SHP77 treated with DMSO at 0.1 percent for 48 hours (cell line): ENCODE measurements around the gene SIGLEC10.

Experiments used
- DNase-seq: peaks from one replicate; lab custom pipeline; 2025; lab: John Stamatoyannopoulos, UW

Gene SIGLEC10

DNA sequence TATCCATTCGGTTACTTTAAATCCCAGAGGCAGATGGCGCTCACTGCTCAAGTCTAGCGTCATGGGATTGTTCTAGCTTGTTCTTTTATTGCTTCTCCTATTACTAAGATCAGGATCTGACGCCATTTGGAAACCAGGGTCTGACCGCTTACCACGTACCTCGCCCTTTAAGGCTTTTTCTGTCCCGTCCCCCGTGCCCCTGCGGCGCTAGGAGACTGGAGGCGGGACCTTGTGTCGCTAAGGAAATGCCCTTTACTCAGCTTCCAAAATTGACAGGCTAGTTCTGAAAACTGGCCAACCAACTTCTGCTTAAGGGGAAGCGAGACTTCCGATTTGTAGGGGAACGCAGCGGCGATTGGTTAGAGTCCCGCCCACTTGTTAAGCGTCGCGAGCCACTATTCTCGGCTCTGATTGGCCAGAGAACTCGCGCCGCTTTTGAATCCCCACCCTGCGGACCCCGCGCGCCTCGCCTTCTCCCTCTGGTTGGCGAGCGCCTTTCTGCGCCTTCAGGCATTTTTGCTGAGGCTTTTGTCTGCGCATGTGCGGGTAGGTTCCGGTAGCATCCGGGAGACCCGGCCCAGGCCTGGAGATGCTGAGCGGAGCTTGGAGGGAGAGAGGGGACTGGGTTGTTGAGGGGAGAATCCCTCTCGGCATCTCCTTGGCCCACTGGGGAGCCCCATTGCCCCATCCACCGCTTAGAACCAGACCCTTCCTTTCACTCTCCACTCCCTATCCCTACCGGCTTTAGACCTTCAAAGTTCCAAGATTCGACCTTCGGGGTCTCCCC, 23.2 kb downstream of the SIGLEC10 start:
- DNase-seq, result peak; percentile 96

- no peak for DNase-seq
Measured at GRCh38 chr19:51392701-51393100, 24.7 kb downstream of the SIGLEC10 start.

DNA sequence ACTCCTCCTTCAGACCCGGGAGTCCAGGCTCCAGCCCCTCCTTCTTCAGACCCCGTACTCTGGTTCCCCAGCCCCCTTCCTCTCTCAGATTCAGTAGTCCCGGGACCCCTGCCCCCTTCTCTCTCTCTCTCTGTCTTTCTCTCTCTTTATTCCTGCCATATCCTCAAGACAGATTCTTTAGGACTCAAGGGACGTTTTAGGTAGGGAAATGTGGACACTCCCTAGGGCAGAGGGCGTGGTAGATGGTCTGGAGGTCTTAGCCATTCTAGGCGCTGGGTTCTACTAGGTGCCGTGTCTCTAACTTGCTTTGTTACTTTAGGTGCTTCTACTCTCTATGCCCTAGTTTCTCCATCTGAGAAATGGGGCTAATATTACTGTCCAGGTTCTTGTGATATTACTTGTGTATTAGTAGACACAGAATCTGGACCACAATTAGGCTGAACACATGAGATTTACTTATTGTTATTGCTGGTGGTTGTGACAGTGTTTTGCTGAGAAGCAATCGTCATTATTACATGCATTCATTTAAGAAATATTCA, 26.3 kb downstream of the SIGLEC10 start:
- no peak for DNase-seq

GRCh38 chr19:51389143-51389542, 28.3 kb downstream of the SIGLEC10 start:
- no peak for DNase-seq

- no peak for DNase-seq
Measured at GRCh38 chr19:51387924-51388389, 29.5 kb downstream of the SIGLEC10 start, which contains the start of gene LIM2. LIM2 (minus strand) TSS chr19:51387974; CDS start chr19:51387443, 531 bp downstream.

DNA sequence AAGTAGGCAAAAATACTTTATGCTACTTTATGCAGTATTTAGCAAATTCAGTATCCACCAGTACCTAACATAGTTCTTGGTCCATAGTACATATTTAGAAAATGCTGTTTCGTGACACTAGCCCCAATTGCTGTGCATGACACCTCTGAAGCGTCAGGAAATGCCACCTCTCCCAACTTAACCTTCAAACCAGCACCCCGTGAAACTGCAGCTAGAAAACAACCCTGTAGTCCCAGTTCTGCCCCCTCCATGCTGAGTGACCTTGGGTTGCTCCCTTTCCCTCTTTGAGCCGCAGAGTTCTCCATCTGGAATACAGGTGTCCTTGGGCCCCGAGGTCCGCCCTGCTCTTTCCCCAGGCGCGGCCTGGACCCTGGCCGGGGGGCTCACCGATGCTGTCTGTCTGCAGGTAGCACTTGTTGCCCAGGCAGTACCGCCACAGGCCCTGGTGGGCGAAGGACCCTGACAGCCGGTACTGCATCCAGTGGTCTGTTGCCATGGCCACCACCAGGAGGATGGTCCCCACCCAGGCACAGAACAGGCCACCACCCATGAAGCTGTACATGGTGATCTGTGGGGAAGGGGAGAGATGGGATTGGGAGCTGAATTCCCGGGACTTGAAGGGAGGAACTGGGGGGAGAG, 30.4 kb downstream of the SIGLEC10 start:
- DNase-seq, result no peak

DNA sequence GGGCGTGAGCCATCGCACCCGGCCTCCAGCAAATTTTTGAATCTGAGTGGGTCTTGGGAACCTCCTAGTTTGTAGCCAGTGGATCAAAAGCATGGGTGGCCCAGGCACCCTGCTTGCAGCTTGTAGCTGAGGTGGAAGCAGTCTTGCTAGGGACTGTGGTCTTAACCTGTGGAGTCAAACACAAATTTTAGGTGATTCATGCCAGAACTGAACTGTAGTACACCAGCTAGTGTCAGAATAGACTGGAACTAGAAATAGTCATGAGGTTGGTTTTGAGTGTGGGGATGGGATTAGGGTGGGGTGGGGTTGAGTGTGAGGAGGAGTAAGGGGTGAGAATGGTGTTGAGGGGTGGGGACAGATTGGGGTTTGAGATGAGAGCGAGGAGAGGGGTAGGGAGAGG, 35.4 kb downstream of the SIGLEC10 start:
- no peak for DNase-seq

DNA sequence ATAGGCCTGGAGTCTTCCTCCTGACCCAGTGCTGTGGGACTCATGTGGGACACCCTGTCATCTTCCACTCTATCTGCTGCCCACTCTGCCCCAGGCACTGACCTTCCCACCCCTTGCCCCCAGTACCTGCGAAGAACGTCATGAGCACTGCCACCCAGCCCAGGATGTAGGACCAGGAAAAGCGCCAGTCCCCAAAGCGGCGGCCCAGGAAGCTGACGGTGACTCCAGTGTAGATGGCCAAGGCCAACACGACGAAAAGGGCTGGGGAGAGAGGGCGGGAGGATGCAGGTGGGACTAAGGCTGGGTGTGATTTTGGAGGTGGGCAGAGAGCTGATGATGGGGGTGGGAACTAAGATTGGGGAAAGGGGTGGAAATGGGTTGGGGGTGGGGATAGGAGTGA, 37.1 kb downstream of the SIGLEC10 start:
- DNase-seq, result no peak

DNA sequence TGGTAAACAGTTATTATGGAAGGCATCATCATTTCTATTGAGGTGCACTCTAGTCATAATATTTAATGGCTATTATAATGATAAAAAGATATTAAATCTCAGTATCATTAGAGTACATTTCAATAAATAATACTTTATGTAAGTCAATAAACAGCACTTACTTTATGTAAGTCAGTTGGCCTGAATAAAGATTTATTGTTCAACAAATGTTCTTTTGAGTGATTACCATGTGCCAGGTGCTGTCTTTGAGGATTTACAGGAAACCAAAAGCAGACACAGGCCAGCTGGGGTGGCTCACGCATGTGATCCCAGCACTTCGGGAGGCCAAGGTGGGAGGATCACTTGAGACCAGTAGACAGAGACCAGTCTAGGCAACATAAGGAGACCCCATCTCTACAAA, 40.0 kb downstream of the SIGLEC10 start:
- DNase-seq, result no peak

- DNase-seq, result no peak
Measured at GRCh38 chr19:51375504-51376221, 41.8 kb downstream of the SIGLEC10 start.

GRCh38 chr19:51372649-51373504, 44.6 kb downstream of the SIGLEC10 start, which contains the start of gene NKG7:
NKG7 (minus strand) TSS chr19:51372654; CDS start chr19:51372535, 119 bp downstream.
- no peak for DNase-seq

- DNase-seq, result no peak
Measured at GRCh38 chr19:51372021-51372648, 45.3 kb downstream of the SIGLEC10 start.

- DNase-seq, result no peak
Measured at GRCh38 chr19:51371186-51371690, 46.2 kb downstream of the SIGLEC10 start.

- DNase-seq, result no peak
Measured at GRCh38 chr19:51370230-51370629, 47.2 kb downstream of the SIGLEC10 start.

GRCh38 chr19:51368366-51369282, 48.8 kb downstream of the SIGLEC10 start, which contains the start of gene CLDND2:
CLDND2 (minus strand) TSS chr19:51369003; CDS start chr19:51368577, 426 bp downstream.
- DNase-seq, result no peak

- DNase-seq, result peak; percentile 89
Measured at GRCh38 chr19:51367565-51368365, 49.7 kb downstream of the SIGLEC10 start.

DNA sequence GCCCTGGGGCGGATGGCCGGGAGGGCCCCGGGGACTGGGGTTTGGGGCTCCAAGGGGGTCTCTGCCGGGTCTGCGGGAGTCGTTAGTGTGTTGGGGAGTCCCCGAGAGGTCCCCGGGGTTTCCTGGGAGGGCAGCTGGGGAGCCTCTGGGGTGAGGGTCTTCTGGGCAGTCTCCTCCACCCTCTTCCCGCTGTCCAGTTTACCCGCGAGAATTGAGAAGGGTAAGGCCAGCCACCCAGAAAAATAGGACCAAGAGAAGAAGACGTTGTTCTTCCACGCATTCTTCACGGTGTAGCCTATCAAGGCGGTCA, 50.2 kb downstream of the SIGLEC10 start:
- DNase-seq, result no peak

DNA sequence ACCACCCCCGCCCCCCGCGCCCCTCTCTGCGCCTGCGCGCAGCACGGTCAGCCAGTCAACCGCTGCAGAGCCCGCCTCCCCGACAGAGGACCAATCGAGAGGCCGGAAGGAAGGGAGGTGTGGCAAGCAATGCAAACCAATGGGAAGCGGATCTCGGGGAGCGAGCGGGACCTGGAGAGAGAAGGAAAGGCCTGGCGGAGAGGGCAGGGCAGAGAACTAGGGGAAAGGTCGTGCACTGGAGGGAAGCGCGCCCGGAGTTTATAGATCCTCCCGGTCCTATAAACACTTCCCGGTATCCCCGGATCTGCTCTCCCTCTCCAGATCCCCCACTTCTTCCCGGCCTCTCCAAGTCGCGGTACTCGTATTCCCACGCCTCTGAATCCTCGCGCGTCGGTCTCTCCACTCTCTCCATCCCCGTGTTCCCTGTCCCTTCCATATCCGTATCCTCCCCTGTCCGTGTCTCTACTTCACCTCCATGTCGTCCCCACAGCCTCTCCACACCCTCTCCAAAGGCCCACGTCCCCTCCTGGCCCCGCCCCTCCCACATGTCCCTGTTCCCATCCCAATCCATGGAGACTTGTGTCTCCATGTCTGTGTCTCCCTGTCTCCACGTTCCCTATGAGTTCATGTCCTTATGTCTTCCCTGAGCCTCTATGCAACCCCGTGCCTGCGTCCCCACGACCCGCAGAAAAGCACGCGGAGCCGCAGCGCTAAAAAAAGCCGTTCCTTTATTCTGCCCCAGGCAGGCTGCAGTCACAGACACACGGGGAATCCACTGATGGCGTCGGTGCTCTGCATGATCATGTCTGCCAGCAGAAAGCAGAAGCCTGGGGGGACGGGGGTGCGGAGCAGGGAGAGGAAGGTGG, 50.8 kb downstream of the SIGLEC10 start:
- peak; percentile 93 for DNase-seq
